ENCODE measurements around the gene HNRNPU. TPM values are rescaled to one million over a fixed set of nuclear protein-coding genes. Genes with fewer than 3 reads are reported as not detected.
A peak's percentile ranks its signal among the peaks of the same experiment; 100 is the strongest.

Gene HNRNPU
- total RNA-seq, 2 donors from 2014 or later = 310 to 319 TPM

DNA sequence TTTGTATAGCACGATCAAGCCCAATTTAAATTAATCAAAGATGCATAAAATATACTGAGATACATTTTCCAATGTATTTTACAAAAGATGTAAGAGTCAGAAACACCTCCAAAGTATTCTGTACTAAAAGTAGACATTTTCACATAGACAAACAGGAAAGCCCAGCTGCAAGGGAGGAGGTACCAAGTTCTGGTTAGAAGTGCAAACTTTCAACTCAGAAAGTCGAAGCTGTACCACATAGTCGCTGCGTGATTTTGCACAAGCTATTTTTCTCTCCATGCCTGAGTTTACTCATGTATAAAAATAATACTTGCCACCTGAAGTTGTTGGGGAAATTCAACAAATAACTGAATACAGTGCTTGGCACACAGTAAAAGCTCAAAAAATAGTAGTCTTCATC lies 5.6 kb upstream of the HNRNPU start:
- H3K4me3 Mint-ChIP-seq = no peak overlapping the region
- no peaks in the 10 kb centered on the region for H3K27me3 Mint-ChIP-seq (ENCODE audit: low read depth)
- H3K27ac Mint-ChIP-seq = no peak overlapping the region
- H3K9me3 Mint-ChIP-seq = no peaks in the 10 kb centered on the region
- no peak for ATAC-seq (replicated peaks in 1 of 2)
- peaks cover 0 to 2% of the 10 kb centered on the region in 2 donors for H3K36me3 Mint-ChIP-seq (ENCODE audit: insufficient read depth in 2 of 2)
- H3K4me1 Mint-ChIP-seq (ENCODE audit: low read depth) = peaks cover 22% of the 10 kb centered on the region
- DNase-seq = no peak

DNA sequence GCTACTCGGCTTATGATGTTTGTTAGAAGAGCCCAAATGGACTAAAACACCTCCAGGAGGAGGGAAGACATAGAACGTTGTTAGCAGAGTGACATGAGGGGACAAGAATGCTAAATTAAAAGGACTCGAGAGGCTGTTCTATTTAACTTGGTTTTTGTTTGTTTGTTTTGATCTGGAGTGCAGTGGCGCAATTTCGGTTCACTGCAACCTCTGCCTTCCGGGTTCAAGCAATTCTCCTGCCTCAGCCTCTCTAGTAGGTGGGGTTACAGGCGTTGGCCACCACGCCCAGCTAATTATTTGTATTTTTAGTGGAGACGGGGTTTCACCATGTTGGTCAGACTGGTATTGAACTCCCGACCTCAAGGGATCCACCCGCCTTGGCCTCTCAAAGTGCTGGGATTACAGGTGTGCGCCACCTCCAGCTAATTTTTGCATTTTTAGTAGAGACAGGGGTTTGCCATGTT lies 5.1 kb upstream of the HNRNPU start:
- H3K36me3 Mint-ChIP-seq (ENCODE audit: insufficient read depth in 2 of 2) = peaks cover 2% of the 10 kb centered on the region in 2 donors
- no peaks in the 10 kb centered on the region for H3K9me3 Mint-ChIP-seq
- H3K4me1 Mint-ChIP-seq (ENCODE audit: low read depth) = peaks cover 23% of the 10 kb centered on the region

DNA sequence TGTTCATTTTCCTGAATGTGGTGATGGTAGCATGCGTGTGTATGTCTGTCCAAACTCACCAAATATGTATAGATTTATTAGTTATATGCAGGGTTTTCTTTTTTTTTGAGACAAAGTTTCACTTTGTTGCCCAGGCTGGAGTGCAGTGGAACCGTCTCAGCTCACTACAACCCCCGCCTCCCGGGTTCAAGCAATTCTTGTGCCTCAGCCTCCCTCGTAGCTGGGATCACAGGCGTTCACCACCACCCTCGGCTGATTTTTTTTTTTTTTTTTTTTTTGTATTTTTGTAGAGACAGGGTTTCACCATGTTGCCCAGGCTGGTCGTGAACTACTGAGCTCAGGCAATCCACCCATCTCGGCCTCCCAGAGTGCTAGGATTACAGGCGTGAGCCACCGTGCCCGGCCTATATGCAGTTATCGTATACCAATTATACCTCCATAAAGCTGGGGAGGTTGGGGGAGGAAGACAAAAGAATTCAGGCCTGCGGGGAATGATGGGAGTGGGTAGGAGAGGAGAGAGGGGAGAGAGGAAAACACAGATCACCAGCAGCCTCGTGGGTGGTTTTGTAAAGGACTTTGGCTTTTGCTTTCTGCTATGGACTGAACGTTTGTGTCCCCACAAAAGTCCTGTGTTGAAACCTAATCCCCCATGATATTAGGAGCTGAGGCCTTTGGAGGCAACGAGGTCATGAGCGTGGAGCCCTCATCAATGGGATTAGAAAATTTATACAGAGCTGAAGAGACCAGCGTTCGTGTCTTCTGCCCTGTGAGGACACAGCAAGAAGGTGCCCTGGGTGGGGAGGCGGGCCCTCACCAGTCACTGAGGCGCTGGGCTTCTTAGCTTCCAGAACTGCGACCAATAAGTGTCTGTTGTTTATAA lies 4.4 kb upstream of the HNRNPU start:
- H3K27me3 Mint-ChIP-seq (ENCODE audit: low read depth) = no peaks in the 10 kb centered on the region
- no peak overlapping the region for H3K27ac Mint-ChIP-seq
- DNase-seq = no peak
- ATAC-seq (replicated peaks in 1 of 2) = no peak
- H3K9me3 Mint-ChIP-seq = no peaks in the 10 kb centered on the region
- peaks cover 4 to 6% of the 10 kb centered on the region in 2 donors for H3K36me3 Mint-ChIP-seq (ENCODE audit: insufficient read depth in 2 of 2)
- peaks cover 23% of the 10 kb centered on the region for H3K4me1 Mint-ChIP-seq (ENCODE audit: low read depth)
- no peak overlapping the region for H3K4me3 Mint-ChIP-seq

More for the DNA sequence above, 5.1 kb upstream of the HNRNPU start:
- no peaks in the 10 kb centered on the region for H3K27me3 Mint-ChIP-seq (ENCODE audit: low read depth)
- no peak overlapping the region for H3K27ac Mint-ChIP-seq
- H3K4me3 Mint-ChIP-seq = no peak overlapping the region
- DNase-seq (no peak), ATAC-seq (replicated peaks in 1 of 2) (no peak)

DNA sequence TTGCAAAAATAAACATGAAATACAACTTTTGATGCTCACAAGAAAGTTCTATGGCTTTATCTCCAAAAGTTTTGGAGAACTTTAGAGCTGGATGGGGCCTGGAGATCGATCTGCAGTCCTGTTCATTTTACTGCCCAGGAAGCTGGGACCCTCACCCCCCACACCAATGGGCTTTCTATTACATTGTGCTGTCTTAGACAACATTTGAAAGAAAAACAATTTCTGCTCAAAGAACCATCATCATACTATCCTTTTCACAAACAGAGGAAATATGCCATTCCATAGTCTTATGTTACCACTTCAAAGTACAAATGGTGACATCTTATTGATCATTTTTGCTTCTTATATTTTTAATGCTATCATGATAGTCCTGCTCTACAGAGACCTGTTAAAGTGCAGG lies 2.0 kb upstream of the HNRNPU start:
- H3K4me3 Mint-ChIP-seq = peak overlapping the region in 1 of 2 donors; percentile 59
- H3K27me3 Mint-ChIP-seq (ENCODE audit: low read depth) = no peaks in the 10 kb centered on the region
- DNase-seq (no peak), ATAC-seq (replicated peaks in 1 of 2) (no peak)
- no peaks in the 10 kb centered on the region for H3K9me3 Mint-ChIP-seq
- H3K27ac Mint-ChIP-seq = peak overlapping the region; percentile 89
- peaks cover 35% of the 10 kb centered on the region for H3K4me1 Mint-ChIP-seq (ENCODE audit: low read depth)
- peaks cover 16 to 21% of the 10 kb centered on the region in 2 donors for H3K36me3 Mint-ChIP-seq (ENCODE audit: insufficient read depth in 2 of 2)

DNA sequence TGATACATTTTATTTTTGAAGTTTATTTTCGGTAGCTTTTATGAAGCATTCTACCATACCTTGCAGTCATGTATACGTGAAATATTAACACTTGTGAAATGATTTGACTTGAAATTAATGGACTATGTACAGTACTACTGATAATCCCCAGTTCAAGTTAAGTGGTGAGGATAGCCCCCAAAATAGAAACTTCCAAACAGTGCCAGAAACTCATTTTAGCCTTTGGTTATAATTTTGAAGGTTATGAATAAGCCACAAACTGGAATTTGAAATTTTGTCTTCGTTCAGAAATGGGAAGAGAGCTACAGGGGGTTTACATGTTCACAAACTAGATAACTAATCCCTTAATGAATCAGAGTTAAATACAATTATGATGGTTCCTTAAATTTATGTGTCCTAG lies 1.5 kb upstream of the HNRNPU start:
- Mint-ChIP-seq H3K4me3 (peak overlapping the region; percentile 98), H3K27ac (peak overlapping the region; percentile 97), H3K9me3 (no peaks in the 10 kb centered on the region), H3K36me3 (ENCODE audit: insufficient read depth in 2 of 2) (peaks cover 16 to 26% of the 10 kb centered on the region in 2 donors), H3K4me1 (ENCODE audit: low read depth) (peaks cover 40% of the 10 kb centered on the region), H3K27me3 (ENCODE audit: low read depth) (no peaks in the 10 kb centered on the region)
- ATAC-seq (replicated peaks in 1 of 2) (no peak), DNase-seq (no peak)

DNA sequence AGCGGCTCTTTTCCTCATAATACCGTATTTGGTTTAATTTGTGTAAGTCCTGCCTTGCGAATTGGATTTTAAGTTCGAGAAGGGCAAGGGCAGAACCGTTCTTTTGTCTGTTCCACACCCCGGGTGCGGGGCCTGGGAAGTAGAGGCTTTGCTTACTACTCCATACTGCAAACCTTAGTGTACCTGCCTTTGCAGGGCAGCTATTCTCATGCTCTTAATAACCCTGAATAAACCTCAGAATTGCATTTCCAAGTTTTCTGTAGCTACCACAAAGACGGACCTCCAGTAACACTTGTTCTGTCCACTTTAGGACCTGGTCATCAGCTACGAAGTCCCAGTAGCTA lies 657 bp upstream of the HNRNPU start:
- peak; percentile 25 to 41 for DNase-seq
- peak overlapping the region; percentile 98 for H3K4me3 Mint-ChIP-seq

DNA sequence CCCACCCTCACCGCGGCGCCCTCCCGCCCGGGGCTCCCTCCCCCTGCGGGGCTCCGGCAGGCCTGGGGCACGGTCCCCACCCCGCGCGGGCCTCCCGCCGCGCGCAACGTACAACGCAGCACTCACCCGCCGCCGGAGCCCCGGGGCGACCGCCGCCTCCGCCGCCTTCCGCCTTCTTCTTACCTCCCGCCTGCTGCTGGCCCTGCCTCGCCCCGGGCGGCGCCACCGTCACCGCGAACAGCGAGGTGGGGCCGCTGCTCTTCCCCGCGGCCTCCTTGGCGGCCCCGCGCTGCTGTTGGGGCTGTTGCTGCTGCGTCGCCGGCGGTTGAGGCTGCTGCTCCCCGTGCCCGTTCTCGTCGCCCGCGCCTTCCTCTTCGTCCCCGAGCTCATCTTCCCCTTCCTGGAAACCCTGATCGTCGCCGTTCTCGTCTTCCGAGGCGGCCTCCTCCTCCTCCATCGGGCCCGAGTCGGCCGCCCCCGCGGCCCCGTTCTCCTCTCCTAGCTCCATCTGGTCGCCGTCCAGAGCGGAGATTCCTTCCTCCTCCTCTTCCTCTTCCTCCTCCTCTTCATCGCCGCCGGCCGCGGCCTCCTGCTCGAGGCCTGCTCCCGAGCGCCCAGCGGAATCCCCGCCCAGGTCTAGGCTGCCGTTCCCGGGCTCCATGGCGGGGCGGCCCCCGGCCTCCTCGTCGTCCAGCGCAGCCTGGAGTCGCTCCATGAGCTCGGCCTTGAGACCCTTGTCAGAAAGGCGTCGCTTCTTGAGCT lies 671 bp downstream of the HNRNPU start:
- H3K9me3 Mint-ChIP-seq = no peaks in the 10 kb centered on the region
- H3K27me3 Mint-ChIP-seq (ENCODE audit: low read depth) = no peaks in the 10 kb centered on the region
- ATAC-seq (replicated peaks in 1 of 2) (peak in 1 of 2 donors; percentile 2), DNase-seq (peak in 1 of 2 donors; percentile 43)
- peak overlapping the region; percentile 98 to 99 for H3K4me3 Mint-ChIP-seq
- peaks cover 62% of the 10 kb centered on the region for H3K4me1 Mint-ChIP-seq (ENCODE audit: low read depth)
- H3K36me3 Mint-ChIP-seq (ENCODE audit: insufficient read depth in 2 of 2) = peaks cover 20 to 46% of the 10 kb centered on the region in 2 donors
- H3K27ac Mint-ChIP-seq = peak overlapping the region; percentile 97

More for the DNA sequence above, 657 bp upstream of the HNRNPU start:
- Mint-ChIP-seq H3K36me3 (ENCODE audit: insufficient read depth in 2 of 2) (peaks cover 18 to 34% of the 10 kb centered on the region in 2 donors), H3K27ac (peak overlapping the region; percentile 97), H3K27me3 (ENCODE audit: low read depth) (no peaks in the 10 kb centered on the region), H3K9me3 (no peaks in the 10 kb centered on the region), H3K4me1 (ENCODE audit: low read depth) (peaks cover 48% of the 10 kb centered on the region)
- ATAC-seq (replicated peaks in 1 of 2) = no peak

DNA sequence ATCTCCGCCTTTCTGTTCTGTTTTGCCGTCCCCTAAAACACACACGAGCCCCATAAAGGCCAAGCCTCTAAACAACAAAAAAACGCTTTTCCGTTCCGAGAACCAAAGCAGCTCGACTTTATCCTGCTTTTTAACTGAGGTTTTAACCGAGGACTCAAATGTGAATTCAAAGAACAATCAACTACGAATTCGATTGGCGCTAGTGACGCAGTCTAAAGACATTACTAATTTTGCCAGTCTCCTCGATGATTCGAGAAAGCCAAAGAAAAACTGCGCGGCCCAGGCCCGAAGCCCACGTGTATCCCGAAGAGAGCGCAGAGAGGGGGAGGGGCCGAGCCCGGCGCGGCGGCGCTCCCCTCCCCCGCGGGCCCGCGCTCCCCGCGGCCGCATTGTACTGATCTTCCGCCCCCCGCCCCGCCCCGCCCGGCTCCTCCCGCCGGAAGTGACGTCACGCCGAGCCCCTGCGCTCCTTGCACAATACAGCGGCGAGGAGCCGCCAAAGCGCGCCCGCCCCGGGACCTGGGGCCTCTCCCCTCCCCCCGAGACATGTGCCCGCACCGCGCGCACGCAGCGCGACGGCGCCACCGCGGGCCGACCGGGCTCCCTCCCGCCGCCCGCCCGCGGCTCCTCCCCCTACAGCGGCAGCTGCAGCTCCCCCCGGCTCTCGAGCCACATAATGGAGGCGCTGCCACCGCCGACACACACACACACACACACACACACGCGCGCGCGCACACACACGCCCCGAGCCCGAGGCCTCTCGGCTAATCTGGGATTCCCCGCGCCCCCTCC lies 1.4 kb downstream of the HNRNPU start:
- H3K4me3 Mint-ChIP-seq = peak overlapping the region; percentile 96 to 99
- peaks cover 70% of the 10 kb centered on the region for H3K4me1 Mint-ChIP-seq (ENCODE audit: low read depth)
- ATAC-seq (replicated peaks in 1 of 2) = peak; percentile 70 to 78
- H3K9me3 Mint-ChIP-seq = no peaks in the 10 kb centered on the region
- H3K27ac Mint-ChIP-seq = peak overlapping the region; percentile 99
- DNase-seq = peak; percentile 94
- no peaks in the 10 kb centered on the region for H3K27me3 Mint-ChIP-seq (ENCODE audit: low read depth)
- peaks cover 21 to 53% of the 10 kb centered on the region in 2 donors for H3K36me3 Mint-ChIP-seq (ENCODE audit: insufficient read depth in 2 of 2)

DNA sequence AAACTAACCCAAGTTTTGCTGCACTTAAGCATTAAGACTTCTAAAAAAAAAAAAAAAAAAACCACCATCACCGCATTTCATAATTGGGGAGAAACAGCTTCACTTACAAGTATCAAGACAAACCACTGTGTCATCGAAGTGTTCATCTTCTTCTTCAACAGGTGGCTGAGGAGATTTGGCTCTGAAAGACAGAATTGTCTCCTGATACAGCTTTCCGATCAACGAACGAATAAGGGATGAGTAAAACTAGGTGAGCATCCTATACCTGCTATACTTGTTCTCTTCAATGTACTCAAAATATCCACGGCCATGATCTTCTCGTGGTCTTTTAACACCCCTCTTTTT lies 2.0 kb downstream of the HNRNPU start:
- peaks cover 75% of the 10 kb centered on the region for H3K4me1 Mint-ChIP-seq (ENCODE audit: low read depth)
- peak overlapping the region; percentile 99 for H3K27ac Mint-ChIP-seq
- H3K4me3 Mint-ChIP-seq = peak overlapping the region; percentile 96 to 99
- no peaks in the 10 kb centered on the region for H3K9me3 Mint-ChIP-seq
- DNase-seq = no peak
- H3K27me3 Mint-ChIP-seq (ENCODE audit: low read depth) = no peaks in the 10 kb centered on the region
- ATAC-seq (replicated peaks in 1 of 2) = no peak
- peaks cover 22 to 59% of the 10 kb centered on the region in 2 donors for H3K36me3 Mint-ChIP-seq (ENCODE audit: insufficient read depth in 2 of 2)

DNA sequence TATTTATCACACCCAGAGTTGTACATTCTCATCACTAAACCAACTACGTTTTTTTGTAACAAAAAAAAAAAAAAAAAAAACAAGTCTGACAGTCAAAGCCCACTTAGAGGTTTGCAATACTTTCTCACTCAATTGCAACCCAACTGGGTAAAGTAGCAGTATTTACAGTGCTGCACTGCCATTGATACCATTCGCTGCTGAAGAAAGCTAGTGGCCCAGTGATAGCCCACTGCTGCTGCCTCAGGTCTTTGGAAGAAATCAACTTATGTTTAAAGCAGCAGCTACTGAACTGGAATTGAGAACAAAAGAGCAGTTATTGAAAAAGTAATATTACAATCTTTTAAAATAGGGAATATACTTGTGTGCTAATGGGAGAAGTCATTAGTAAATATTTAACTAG lies 2.7 kb downstream of the HNRNPU start:
- Mint-ChIP-seq H3K9me3 (no peaks in the 10 kb centered on the region), H3K4me3 (peak overlapping the region; percentile 96 to 99), H3K4me1 (ENCODE audit: low read depth) (peaks cover 76% of the 10 kb centered on the region), H3K27me3 (ENCODE audit: low read depth) (no peaks in the 10 kb centered on the region), H3K27ac (peak overlapping the region; percentile 99), H3K36me3 (ENCODE audit: insufficient read depth in 2 of 2) (peaks cover 25 to 63% of the 10 kb centered on the region in 2 donors)
- ATAC-seq (replicated peaks in 1 of 2) (no peak), DNase-seq (no peak)

DNA sequence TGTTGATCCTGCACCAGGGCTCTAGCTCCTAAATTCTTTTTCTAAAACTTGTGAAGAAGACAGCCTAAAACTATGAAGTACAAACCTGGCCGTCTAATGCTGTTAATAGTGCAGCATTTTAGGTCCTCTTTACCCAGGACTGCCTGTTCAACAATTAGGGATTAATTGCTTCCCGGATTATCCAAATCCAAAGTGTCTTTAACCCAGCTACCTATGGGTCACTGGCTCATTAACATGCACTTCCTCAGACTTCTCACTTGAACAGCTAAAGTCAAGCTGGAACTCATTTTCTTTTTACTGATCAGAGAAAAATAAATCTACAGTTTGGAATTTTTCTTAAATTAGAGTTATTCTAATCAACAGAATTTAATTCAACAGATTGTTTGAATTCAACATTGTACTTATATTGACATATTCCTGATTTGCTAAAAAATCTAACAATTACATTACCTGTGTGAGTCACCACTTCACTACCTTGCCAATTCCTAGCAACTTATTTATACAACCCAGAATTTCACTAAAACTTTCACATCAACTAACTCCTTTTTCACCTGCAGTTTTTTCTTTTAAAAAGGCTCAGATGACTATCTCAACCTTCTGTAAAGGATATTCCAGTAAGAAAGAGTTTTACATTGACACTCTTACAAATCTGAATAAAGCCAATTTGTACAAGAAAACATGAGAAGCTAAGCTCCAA lies 3.3 kb downstream of the HNRNPU start:
- Mint-ChIP-seq H3K4me3 (peak overlapping the region; percentile 96 to 99), H3K4me1 (ENCODE audit: low read depth) (peaks cover 76% of the 10 kb centered on the region), H3K27me3 (ENCODE audit: low read depth) (no peaks in the 10 kb centered on the region), H3K27ac (peak overlapping the region; percentile 99), H3K9me3 (no peaks in the 10 kb centered on the region), H3K36me3 (ENCODE audit: insufficient read depth in 2 of 2) (peaks cover 27 to 70% of the 10 kb centered on the region in 2 donors)
- DNase-seq (no peak), ATAC-seq (replicated peaks in 1 of 2) (no peak)

DNA sequence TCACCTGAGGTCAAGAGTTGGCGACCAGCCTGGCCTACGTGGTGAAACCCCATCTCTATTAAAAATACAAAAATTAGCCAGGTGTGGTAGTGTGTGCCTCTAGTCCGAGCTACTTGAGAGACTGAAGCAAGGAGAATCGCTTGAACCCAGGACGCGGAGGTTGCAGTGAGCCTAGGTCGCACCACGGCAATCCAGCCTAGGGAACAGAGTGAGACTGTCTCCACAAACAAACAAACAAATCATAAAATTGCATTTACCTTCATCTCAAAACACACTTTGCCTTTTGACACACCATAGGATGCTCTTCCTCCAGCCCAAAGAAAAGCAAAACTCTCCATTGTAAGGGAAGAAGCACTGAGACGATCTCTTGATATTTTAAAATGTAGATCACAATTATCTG lies 4.3 kb downstream of the HNRNPU start:
- Mint-ChIP-seq H3K4me3 (peak overlapping the region; percentile 96 to 99), H3K27ac (peak overlapping the region; percentile 99), H3K9me3 (no peaks in the 10 kb centered on the region), H3K4me1 (ENCODE audit: low read depth) (peaks cover 77% of the 10 kb centered on the region), H3K36me3 (ENCODE audit: insufficient read depth in 2 of 2) (peaks cover 34 to 79% of the 10 kb centered on the region in 2 donors), H3K27me3 (ENCODE audit: low read depth) (no peaks in the 10 kb centered on the region)
- ATAC-seq (replicated peaks in 1 of 2) (no peak), DNase-seq (no peak)

All from activated T-cell treated with anti-CD3 and anti-CD28 coated beads, Interleukin-2, amount 50 U/mL, for 72 hours (primary cell).